DND-41 (cell line): ENCODE results near the gene TP53.

ENCODE experiments used
- ATAC-seq: fragments of 200-7000 bp; cut with Tn5 transposase; 3 replicates; pipeline ENCODE4 v1.9.1; 2021; ENCODE audit warnings: low read depth; ENCODE audit not compliant: insufficient read depth
- DNase-seq: peaks from one replicate; pipeline ENCODE4 v3.0.0-alpha.2; 2020
- H2AFZ ChIP-seq: 2 replicates; pipeline ENCODE4 v1.6.0; 2012; ENCODE audit warnings: low read depth, low read length
- H3K27ac ChIP-seq: 2 replicates; pipeline ENCODE4 v1.5.1; 2012; ENCODE audit warnings: low read length, inconsistent platforms
- H3K27me3 ChIP-seq: fragments of 200-600 bp; sonication (generic); 2 replicates; pipeline ENCODE4 v1.6.0; 2012; ENCODE audit warnings: low read length, mild to moderate bottlenecking, inconsistent platforms; ENCODE audit not compliant: insufficient read depth, poor library complexity
- H3K36me3 ChIP-seq: 2 replicates; pipeline ENCODE4 v1.5.1; 2012; ENCODE audit warnings: low read length, inconsistent platforms; ENCODE audit not compliant: insufficient read depth
- H3K4me1 ChIP-seq: 2 replicates; pipeline ENCODE4 v1.5.1; 2012; ENCODE audit warnings: mild to moderate bottlenecking, low read length; ENCODE audit not compliant: insufficient read depth
- H3K4me2 ChIP-seq: 2 replicates; pipeline ENCODE4 v1.6.0; 2012; ENCODE audit warnings: mild to moderate bottlenecking, moderate library complexity, low read length, inconsistent platforms; ENCODE audit not compliant: insufficient read depth
- H3K4me3 ChIP-seq, 2 experiments: fragments of 200-600 bp in 1 of 2; shearing (Covaris generic) in 1 of 2; 2 replicates each; pipeline ENCODE4 v1.5.1; 2012 to 2016; ENCODE audit warnings: inconsistent platforms in 2 of 2, low read length in 2 of 2, mild to moderate bottlenecking in 2 of 2, low read depth in 1 of 2, moderate library complexity in 1 of 2
- H3K79me2 ChIP-seq: 2 replicates; pipeline ENCODE4 v1.6.0; 2012; ENCODE audit warnings: low read length, inconsistent platforms; ENCODE audit not compliant: insufficient read depth
- H3K9ac ChIP-seq: 2 replicates; pipeline ENCODE4 v1.6.0; 2012; ENCODE audit warnings: low read depth, mild to moderate bottlenecking, inconsistent platforms, low read length, moderate library complexity
- H3K9me3 ChIP-seq: 2 replicates; pipeline ENCODE4 v1.5.1; 2012; ENCODE audit warnings: low read length, moderate library complexity, mild to moderate bottlenecking, inconsistent platforms; ENCODE audit not compliant: insufficient read depth, severe bottlenecking
- H4K20me1 ChIP-seq: 2 replicates; pipeline ENCODE4 v1.6.0; 2012; ENCODE audit warnings: low read length; ENCODE audit not compliant: insufficient read depth
- EZH2 ChIP-seq: IDR thresholded peaks from 3 replicates; pipeline ENCODE4 v1.6.1; 2012; ENCODE audit warnings: borderline replicate concordance, low read depth, mild to moderate bottlenecking, moderate library complexity, low read length, inconsistent platforms; ENCODE audit not compliant: severe bottlenecking
- TF ChIP-seq, protein P1 (sequence below): IDR thresholded peaks from 2 replicates; pipeline ENCODE4 v1.5.1; 2012; ENCODE audit warnings: borderline replicate concordance, low read length, moderate library complexity, mild to moderate bottlenecking; ENCODE audit not compliant: poor library complexity, severe bottlenecking; ENCODE audit errors: extremely low read depth

TP53 gene

DNA sequence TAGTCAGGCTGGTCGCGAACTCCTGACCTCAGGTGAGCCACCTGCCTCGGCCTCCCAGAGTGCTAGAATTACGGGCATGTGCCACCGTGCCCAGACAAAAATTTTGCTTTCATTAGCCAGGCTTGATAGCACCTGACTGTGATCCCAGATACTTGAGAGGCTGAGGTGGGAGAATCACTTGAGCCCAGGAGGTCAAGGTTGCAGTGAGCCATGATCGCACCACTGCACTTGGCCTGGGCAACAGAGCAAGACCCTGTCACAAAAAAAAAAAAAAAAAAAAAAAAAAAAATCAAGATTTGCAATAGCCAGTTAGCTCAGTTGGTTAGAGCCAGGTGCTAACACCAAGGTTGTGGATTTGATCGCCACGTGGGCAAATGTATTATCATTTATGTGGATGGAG is 66.5 kb downstream of the TP53 start:
- Histone ChIP-seq H3K27ac (no peak overlapping the region), H3K79me2 (no peaks in the 10 kb centered on the region), H3K4me3 (no peak overlapping the region), H2AFZ (no peak overlapping the region), H3K4me2 (no peak overlapping the region), H3K4me1 (0 out of 2 replicates have a peak, but pooled peaks cover under 1% of the 10 kb centered on the region), H3K9ac (no peak overlapping the region), H4K20me1 (no peaks in the 10 kb centered on the region), H3K36me3 (no peaks in the 10 kb centered on the region), H3K27me3 (no peaks in the 10 kb centered on the region), H3K9me3 (no peaks in the 10 kb centered on the region)
- no peak for DNase-seq
- TF ChIP-seq, protein P1, sequence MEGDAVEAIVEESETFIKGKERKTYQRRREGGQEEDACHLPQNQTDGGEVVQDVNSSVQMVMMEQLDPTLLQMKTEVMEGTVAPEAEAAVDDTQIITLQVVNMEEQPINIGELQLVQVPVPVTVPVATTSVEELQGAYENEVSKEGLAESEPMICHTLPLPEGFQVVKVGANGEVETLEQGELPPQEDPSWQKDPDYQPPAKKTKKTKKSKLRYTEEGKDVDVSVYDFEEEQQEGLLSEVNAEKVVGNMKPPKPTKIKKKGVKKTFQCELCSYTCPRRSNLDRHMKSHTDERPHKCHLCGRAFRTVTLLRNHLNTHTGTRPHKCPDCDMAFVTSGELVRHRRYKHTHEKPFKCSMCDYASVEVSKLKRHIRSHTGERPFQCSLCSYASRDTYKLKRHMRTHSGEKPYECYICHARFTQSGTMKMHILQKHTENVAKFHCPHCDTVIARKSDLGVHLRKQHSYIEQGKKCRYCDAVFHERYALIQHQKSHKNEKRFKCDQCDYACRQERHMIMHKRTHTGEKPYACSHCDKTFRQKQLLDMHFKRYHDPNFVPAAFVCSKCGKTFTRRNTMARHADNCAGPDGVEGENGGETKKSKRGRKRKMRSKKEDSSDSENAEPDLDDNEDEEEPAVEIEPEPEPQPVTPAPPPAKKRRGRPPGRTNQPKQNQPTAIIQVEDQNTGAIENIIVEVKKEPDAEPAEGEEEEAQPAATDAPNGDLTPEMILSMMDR, result no peak
- TF ChIP-seq EZH2, result no peak
- no peak for ATAC-seq

GRCh38 chr17:7618608-7619007 is 68.7 kb downstream of the TP53 start:
- H3K79me2 ChIP-seq, result peaks cover 8% of the 10 kb centered on the region
- H3K27me3 ChIP-seq, result no peaks in the 10 kb centered on the region
- H2AFZ ChIP-seq, result no peak overlapping the region
- TF ChIP-seq EZH2, result no peak
- TF ChIP-seq, protein P1, result no peak
- no peak for DNase-seq
- no peak overlapping the region for H3K27ac ChIP-seq
- no peak overlapping the region for H3K4me3 ChIP-seq
- ATAC-seq, result no peak
- H3K9me3 ChIP-seq, result no peaks in the 10 kb centered on the region
- no peak overlapping the region for H3K9ac ChIP-seq
- H3K4me1 ChIP-seq, result peaks cover 11% of the 10 kb centered on the region
- peaks cover 5% of the 10 kb centered on the region; the same call in 1 of the 2 replicates for H4K20me1 ChIP-seq
- H3K36me3 ChIP-seq, result no peaks in the 10 kb centered on the region; the same call in 1 of the 2 replicates
- no peak overlapping the region for H3K4me2 ChIP-seq
